SH-SY5Y (cell line): Measurements from ENCODE around the gene STON2.

ENCODE experiments used
- GATA2 ChIP-seq: IDR thresholded peaks from 2 replicates; pipeline ENCODE4 v1.6.1; 2011; ENCODE audit warnings: mild to moderate bottlenecking, low read depth, low read length
- GATA3 ChIP-seq: IDR thresholded peaks from 2 replicates; pipeline ENCODE4 v1.6.1; 2011; ENCODE audit warnings: low read depth, mild to moderate bottlenecking, low read length, moderate library complexity

GRCh38 chr14:81314443-81315175 is 85.5 kb downstream of the STON2 start:
- TF ChIP-seq GATA2 (no peak), GATA3 (no peak)
